SHP77 (cell line): ENCODE measurements around the gene EMP1.
"Not testable (repeated sequence)": the region's sequence is repeated elsewhere in the genome, so short reads cannot be mapped to it uniquely, and the experiment has no call there.

Source experiments
- DNase-seq, 2 experiments: peaks; one replicate each; lab custom pipeline; 2025; lab: John Stamatoyannopoulos, UW

Gene EMP1

GRCh38 chr12:13257356-13257875 is 60.9 kb downstream of the EMP1 start:
- no peak for DNase-seq

GRCh38 chr12:13258197-13258596 is 61.7 kb downstream of the EMP1 start:
- no peak for DNase-seq

- no peak for DNase-seq
These were observed 62.2 kb downstream of the EMP1 start for GRCh38 chr12:13258717-13259119.

- DNase-seq: not testable (repeated sequence)
These were observed 63.1 kb downstream of the EMP1 start for GRCh38 chr12:13259625-13260024.

GRCh38 chr12:13267826-13268225 is 71.3 kb downstream of the EMP1 start:
- DNase-seq: not testable (repeated sequence)

- DNase-seq: no peak
These were observed 72.1 kb downstream of the EMP1 start for GRCh38 chr12:13268581-13268980.
